ENCODE results near the gene THTPA. TPM values are rescaled to one million over a fixed set of nuclear protein-coding genes. Genes with fewer than 3 reads are reported as not detected.
"Not testable (repeated sequence)": the region's sequence is repeated elsewhere in the genome, so short reads cannot be mapped to it uniquely, and the experiment has no call there.

THTPA gene
- total RNA-seq, 2 donors from 2014 or later = 10.0 to 13.6 TPM

DNA sequence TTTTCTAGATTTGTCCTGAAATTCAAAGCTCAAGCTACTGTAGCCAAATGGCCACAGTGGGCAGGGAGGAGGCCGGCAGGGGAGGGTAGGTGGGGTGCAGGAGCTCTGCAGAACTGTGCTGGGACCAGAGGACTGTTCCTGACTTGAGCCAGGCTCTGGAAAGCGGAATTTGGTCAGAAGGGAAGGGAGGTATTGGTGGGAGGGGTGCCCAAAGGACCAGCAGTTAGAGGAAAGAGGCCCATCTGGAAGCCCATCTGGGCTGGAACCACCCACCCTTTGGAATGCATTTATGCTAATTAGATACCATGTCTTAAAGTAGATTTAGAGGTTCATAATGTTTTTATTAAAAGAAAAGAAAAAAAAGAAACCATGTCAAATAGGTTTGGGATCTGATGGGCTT, 47.0 kb downstream of the THTPA start:
- H3K4me1 Mint-ChIP-seq = peaks cover 2% of the 10 kb centered on the region
- DNase-seq = no peak
- no peak for ATAC-seq
- H3K27ac Mint-ChIP-seq = no peak overlapping the region
- H3K36me3 Mint-ChIP-seq (ENCODE audit: low read depth) = peaks cover 8% of the 10 kb centered on the region
- H3K9me3 ChIP-seq (ENCODE audit: control insufficient read depth, low read length, poor library complexity, severe bottlenecking) = no peaks in the 10 kb centered on the region
- peaks cover 4% of the 10 kb centered on the region for H3K27me3 Mint-ChIP-seq
- H3K4me3 Mint-ChIP-seq = no peak overlapping the region

DNA sequence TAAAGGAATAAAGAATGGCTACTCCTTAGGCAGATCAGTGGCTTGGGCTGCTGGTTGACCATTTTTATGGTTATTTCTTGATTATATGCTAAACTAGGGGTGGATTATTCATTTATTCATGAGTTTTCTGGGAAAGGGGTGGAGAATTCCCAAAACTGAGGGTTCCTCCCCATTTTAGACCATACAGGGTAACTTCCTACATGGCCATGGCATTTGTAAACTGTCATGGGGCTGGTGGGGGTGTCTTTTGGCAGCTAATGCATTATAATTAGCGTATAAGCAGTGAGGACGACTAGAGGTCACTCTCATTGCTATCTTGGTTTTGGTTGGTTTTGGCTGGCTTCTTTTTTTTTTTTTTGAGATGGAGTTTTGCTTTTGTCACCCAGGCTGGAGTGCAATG, 48.1 kb downstream of the THTPA start:
- Mint-ChIP-seq H3K27me3 (peaks cover 4% of the 10 kb centered on the region), H3K27ac (no peak overlapping the region), H3K4me1 (peaks cover 5% of the 10 kb centered on the region), H3K4me3 (no peak overlapping the region), H3K36me3 (ENCODE audit: low read depth) (peaks cover 8% of the 10 kb centered on the region)
- ATAC-seq (no peak), DNase-seq (no peak)
- no peaks in the 10 kb centered on the region for H3K9me3 ChIP-seq (ENCODE audit: control insufficient read depth, low read length, poor library complexity, severe bottlenecking)

DNA sequence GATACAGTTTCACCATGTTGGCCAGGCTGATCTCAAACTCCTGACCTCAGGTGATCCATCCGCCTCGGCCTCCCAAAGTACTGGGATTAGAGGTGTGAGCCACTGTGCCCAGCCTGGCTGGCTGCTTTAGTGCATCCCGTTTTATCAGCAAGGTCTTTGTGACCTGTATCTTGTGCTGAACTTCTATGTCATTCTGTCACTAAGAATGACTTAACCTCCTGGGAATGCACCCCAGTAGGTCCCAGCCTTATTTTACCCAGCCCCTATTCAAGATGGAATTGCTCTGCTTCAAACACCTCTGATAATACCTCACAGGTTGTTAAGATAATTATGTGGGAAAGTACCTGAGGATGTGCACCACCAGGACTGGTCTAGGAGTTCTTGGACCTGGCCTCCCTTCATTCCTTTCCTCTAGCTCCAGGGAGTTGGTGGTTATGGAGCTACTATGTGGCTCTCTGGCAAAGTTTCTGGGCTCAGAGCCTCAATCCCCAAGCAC, 48.7 kb downstream of the THTPA start:
- no peak overlapping the region for H3K4me3 Mint-ChIP-seq

DNA sequence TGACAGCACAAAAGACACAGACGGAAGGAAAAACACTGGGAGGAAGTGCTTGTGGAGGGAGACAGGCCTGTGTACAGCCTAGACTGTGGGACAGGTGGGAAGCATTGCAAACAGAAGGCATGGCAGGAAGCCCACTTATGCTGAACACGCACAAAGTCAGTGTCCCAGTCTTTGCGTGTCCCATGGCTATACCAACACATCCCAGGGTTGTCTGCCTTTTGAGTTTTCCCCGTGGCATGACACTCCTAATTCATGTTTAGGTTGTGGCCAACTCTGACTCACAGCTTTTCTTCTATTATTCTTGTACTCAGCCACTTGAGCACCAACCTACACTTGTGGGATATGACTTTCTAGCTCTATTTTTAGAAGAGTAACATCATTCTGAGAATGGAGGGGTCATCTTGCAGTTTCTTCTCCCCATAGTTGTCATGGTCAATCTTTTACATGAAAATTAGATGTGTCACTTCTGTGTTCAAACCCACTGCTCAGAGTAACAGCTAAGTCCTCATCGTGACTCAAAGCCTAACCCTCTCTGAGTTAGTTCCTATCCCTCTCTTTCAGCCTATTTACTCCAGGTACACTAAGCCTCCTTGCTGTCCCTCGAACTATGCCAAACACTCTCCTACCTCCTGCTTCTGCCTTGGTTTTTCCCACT, 50.0 kb downstream of the THTPA start:
- ATAC-seq (no peak), DNase-seq (no peak)
- H3K27ac Mint-ChIP-seq = no peak overlapping the region
- H3K9me3 ChIP-seq (ENCODE audit: control insufficient read depth, low read length, poor library complexity, severe bottlenecking) = no peaks in the 10 kb centered on the region
- no peak overlapping the region for H3K4me3 Mint-ChIP-seq
- H3K27me3 Mint-ChIP-seq = peaks cover 4% of the 10 kb centered on the region
- H3K36me3 Mint-ChIP-seq (ENCODE audit: low read depth) = peaks cover 8% of the 10 kb centered on the region
- H3K4me1 Mint-ChIP-seq = peaks cover 20% of the 10 kb centered on the region

More for the DNA sequence above, 48.7 kb downstream of the THTPA start:
- no peaks in the 10 kb centered on the region for H3K9me3 ChIP-seq (ENCODE audit: control insufficient read depth, low read length, poor library complexity, severe bottlenecking)
- DNase-seq (no peak), ATAC-seq (no peak)
- Mint-ChIP-seq H3K27ac (no peak overlapping the region), H3K27me3 (peaks cover 4% of the 10 kb centered on the region), H3K36me3 (ENCODE audit: low read depth) (peaks cover 8% of the 10 kb centered on the region), H3K4me1 (peaks cover 8% of the 10 kb centered on the region)

DNA sequence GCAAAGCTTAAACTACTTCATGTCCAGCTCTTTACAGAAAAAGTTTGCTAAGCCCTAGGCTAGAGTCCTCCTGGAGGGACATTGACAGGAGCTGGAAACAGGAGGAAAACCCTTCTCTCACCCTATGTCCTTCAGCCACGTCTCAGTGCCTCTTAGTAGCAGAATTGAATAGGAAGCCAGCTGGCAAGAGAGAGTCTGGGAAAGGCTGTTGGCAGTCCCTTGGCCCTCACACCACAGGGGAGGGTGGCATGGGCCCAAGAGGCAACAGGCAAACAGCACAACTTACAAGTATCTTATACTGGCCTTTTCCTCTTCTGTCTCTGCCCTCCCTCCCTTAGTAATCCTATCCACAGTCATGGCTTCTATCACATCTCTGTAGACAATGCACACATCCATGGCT, 52.4 kb downstream of the THTPA start:
- Mint-ChIP-seq H3K27ac (no peak overlapping the region), H3K4me1 (peaks cover 25% of the 10 kb centered on the region), H3K4me3 (no peak overlapping the region), H3K27me3 (no peaks in the 10 kb centered on the region), H3K36me3 (ENCODE audit: low read depth) (peaks cover 6% of the 10 kb centered on the region)
- DNase-seq (no peak), ATAC-seq (no peak)
- no peaks in the 10 kb centered on the region for H3K9me3 ChIP-seq (ENCODE audit: control insufficient read depth, low read length, poor library complexity, severe bottlenecking)

DNA sequence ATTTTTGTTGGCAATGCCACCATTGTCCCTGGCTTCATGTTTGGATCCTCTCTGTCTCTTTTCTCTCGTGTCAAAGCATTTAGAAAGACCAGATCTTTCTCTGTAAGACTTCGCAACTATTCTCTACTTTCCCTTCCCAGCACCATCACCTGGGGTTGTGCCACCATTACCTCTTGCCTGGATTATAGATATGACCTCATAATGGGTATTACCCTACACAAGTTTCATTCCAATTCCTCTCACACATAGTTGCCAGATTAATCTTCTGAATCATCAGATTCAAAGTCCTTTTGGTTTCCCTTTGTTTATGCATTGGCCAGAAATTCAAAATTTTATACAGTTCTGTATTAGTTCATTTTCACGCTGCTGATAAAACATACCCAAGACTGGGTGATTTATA, 52.9 kb downstream of the THTPA start:
- peaks cover 1% of the 10 kb centered on the region for H3K27me3 Mint-ChIP-seq
- ATAC-seq (no peak), DNase-seq (no peak)
- H3K27ac Mint-ChIP-seq = peak overlapping the region; percentile 95
- peaks cover 25% of the 10 kb centered on the region for H3K4me1 Mint-ChIP-seq
- H3K9me3 ChIP-seq (ENCODE audit: control insufficient read depth, low read length, poor library complexity, severe bottlenecking) = no peaks in the 10 kb centered on the region
- no peak overlapping the region for H3K4me3 Mint-ChIP-seq
- peaks cover 6% of the 10 kb centered on the region for H3K36me3 Mint-ChIP-seq (ENCODE audit: low read depth)

DNA sequence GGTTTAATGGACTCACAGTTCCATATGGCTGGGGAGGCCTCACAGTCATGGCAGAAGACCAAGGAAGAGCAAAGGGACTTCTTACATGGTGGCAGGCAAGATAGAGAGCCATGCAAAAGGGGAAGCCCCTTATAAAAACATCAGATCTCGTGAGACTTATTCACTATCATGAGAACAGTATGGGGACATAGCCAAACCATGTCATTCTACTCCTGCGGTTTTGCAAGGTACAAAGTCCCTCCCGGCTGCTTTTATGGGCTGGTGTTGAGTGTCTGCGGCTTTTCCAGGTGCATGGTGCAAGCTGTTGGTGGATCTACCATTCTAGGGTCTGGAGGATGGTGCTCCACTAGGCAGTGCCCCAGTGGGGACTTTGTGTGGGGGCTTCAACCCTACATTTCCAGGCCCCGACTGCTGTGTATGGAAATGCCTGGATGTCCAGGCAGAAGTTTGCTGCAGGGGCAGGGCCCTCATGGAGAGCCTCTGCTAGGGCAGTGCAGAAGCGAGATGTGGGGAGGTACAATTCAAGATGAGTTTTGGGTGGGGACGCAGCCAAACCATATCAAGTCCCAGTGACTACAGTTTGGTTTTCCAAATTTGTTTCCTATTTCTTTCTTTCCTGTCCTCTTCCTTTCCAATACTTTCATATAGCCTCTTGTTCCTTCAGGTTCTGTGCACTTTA, 53.5 kb downstream of the THTPA start:
- ATAC-seq; H3K4me3 Mint-ChIP-seq; DNase-seq; H3K9me3 ChIP-seq (ENCODE audit: control insufficient read depth, low read length, poor library complexity, severe bottlenecking); H3K27me3 Mint-ChIP-seq; H3K36me3 Mint-ChIP-seq (ENCODE audit: low read depth): not testable (repeated sequence)
- Mint-ChIP-seq H3K27ac (peak overlapping the region; percentile 95), H3K4me1 (peaks cover 29% of the 10 kb centered on the region)

Other genes starting within 250 kb of the THTPA start
- 1 to 10 TPM; 3.5 to 5.0 TPM for gene BCL2L2, start 249.4 kb upstream of the THTPA start, total RNA-seq
- 100 to 1,000 TPM; 168 to 182 TPM for gene PABPN1, start 234.8 kb upstream of the THTPA start, total RNA-seq
- gene SLC22A17, start 203.4 kb upstream of the THTPA start, total RNA-seq = 10 to 100 TPM in 1 of 2 donors, 1 to 10 TPM in 1; 3.7 to 10.5 TPM
- gene EFS, start 191.1 kb upstream of the THTPA start, total RNA-seq = not detected
- gene IL25, start 183.5 kb upstream of the THTPA start, total RNA-seq = not detected
- 10 to 100 TPM in 1 of 2 donors, 1 to 10 TPM in 1; 2.5 to 29.1 TPM for gene CMTM5, start 179.2 kb upstream of the THTPA start, total RNA-seq
- gene MYH6, start 148.0 kb upstream of the THTPA start, total RNA-seq = not detected
- gene MYH7, start 120.6 kb upstream of the THTPA start, total RNA-seq = not detected
- 100 to 1,000 TPM in 1 of 2 donors, 10 to 100 TPM in 1; 97.6 to 120 TPM for gene NGDN, start 86.6 kb upstream of the THTPA start, total RNA-seq
- under 1 TPM; 0.16 to 0.27 TPM for gene ZFHX2, start 4.5 kb upstream of the THTPA start, total RNA-seq
- 100 to 1,000 TPM; 268 to 313 TPM for gene AP1G2, start 11.5 kb downstream of the THTPA start, total RNA-seq
- gene JPH4, start 22.5 kb downstream of the THTPA start, total RNA-seq = not detected
- not detected for gene DHRS2, start 80.1 kb downstream of the THTPA start, total RNA-seq

Measured in T-helper 17 cell (primary cell).